ENCODE data around the gene GALNT2.
A peak's percentile ranks its signal among the peaks of the same experiment; 100 is the strongest.

The GALNT2 gene

GRCh38 chr1:230101556-230101955, 34.5 kb downstream of the GALNT2 start:
- H3K27me3 ChIP-seq (replicated peaks) = no peaks in the 10 kb centered on the region
- no peaks in the 10 kb centered on the region for H3K36me3 ChIP-seq (replicated peaks)
- no peak overlapping the region for H3K4me3 ChIP-seq (ENCODE audit: low read depth, low read length)
- in situ Hi-C loops (cut with HindIII; ENCODE audit: low pct_ligation_motif_present, low sequenced_read_pairs) = no loop called here
- H3K27ac ChIP-seq = no peak overlapping the region
- no peak for TF ChIP-seq CTCF (IDR thresholded peaks at IDR 0.05; ENCODE audit: low read depth, low read length, missing control alignments)
- no peak for DNase-seq

- no peaks in the 10 kb centered on the region for H3K36me3 ChIP-seq (replicated peaks)
- no peaks in the 10 kb centered on the region for H3K27me3 ChIP-seq (replicated peaks)
- no peak overlapping the region for H3K27ac ChIP-seq
- no peak for DNase-seq
- TF ChIP-seq CTCF (IDR thresholded peaks at IDR 0.05; ENCODE audit: low read depth, low read length, missing control alignments) = no peak
- no peak overlapping the region for H3K4me3 ChIP-seq (ENCODE audit: low read depth, low read length)
- in situ Hi-C loops (cut with HindIII; ENCODE audit: low pct_ligation_motif_present, low sequenced_read_pairs) = no loop called here
These were observed 35.0 kb downstream of the GALNT2 start for GRCh38 chr1:230102046-230102445.

- Histone ChIP-seq H3K27ac (no peak overlapping the region), H3K36me3 (replicated peaks) (no peaks in the 10 kb centered on the region), H3K4me3 (ENCODE audit: low read depth, low read length) (no peak overlapping the region), H3K27me3 (replicated peaks) (no peaks in the 10 kb centered on the region)
- TF ChIP-seq CTCF (IDR thresholded peaks at IDR 0.05; ENCODE audit: low read depth, low read length, missing control alignments) = no peak
- in situ Hi-C loops (cut with HindIII; ENCODE audit: low pct_ligation_motif_present, low sequenced_read_pairs) = no loop called here
- DNase-seq = no peak
These were observed 35.4 kb downstream of the GALNT2 start for GRCh38 chr1:230102472-230102871.

- H3K27me3 ChIP-seq (replicated peaks) = no peaks in the 10 kb centered on the region
- no peaks in the 10 kb centered on the region for H3K36me3 ChIP-seq (replicated peaks)
- DNase-seq = no peak
- peak overlapping the region; percentile 79 for H3K27ac ChIP-seq
- TF ChIP-seq CTCF (IDR thresholded peaks at IDR 0.05; ENCODE audit: low read depth, low read length, missing control alignments) = no peak
- H3K4me3 ChIP-seq (ENCODE audit: low read depth, low read length) = no peak overlapping the region
- in situ Hi-C loops (cut with HindIII; ENCODE audit: low pct_ligation_motif_present, low sequenced_read_pairs) = no loop called here
These were observed 36.5 kb downstream of the GALNT2 start for GRCh38 chr1:230103306-230104173.

- TF ChIP-seq CTCF (IDR thresholded peaks at IDR 0.05; ENCODE audit: low read depth, low read length, missing control alignments) = peak; percentile 37
- no peaks in the 10 kb centered on the region for H3K27me3 ChIP-seq (replicated peaks)
- in situ Hi-C loops (cut with HindIII; ENCODE audit: low pct_ligation_motif_present, low sequenced_read_pairs) = no loop called here
- H3K27ac ChIP-seq = peak overlapping the region; percentile 79
- DNase-seq = peak; percentile 98
- H3K36me3 ChIP-seq (replicated peaks) = no peaks in the 10 kb centered on the region
- peak overlapping the region; percentile 18 for H3K4me3 ChIP-seq (ENCODE audit: low read depth, low read length)
These were observed 37.6 kb downstream of the GALNT2 start for GRCh38 chr1:230104395-230105244.
